ENCODE measurements around the gene FGF1. TPM values are rescaled to one million over a fixed set of nuclear protein-coding genes. Genes with fewer than 3 reads are reported as not detected.
A peak's percentile ranks its signal among the peaks of the same experiment; 100 is the strongest.
"Not testable (repeated sequence)": the region's sequence is repeated elsewhere in the genome, so short reads cannot be mapped to it uniquely, and the experiment has no call there.

Gene FGF1
- total RNA-seq, 1 experiment from 2014 or later = not detected

DNA sequence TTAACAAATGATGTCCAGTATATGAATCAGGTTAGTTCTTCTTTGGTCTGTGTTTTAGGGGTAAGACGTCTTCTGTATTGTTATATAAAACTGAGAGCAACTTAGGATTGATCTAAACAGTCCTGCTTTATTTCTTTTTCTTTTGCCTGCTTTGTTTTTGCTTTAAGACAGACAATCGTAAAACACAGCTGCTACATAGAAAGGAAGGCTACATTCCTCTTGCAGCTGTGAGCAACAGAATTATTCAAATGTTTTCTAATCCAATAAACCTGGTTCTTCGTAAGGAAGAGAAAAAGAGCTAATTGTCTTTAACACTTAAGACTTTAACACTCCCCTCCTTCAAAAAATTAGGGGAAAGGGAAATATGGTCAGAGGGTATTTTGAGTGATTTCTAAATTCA, 14.6 kb downstream of the FGF1 start:
- no peak for DNase-seq (ENCODE audit: extremely low read depth, low read depth)

DNA sequence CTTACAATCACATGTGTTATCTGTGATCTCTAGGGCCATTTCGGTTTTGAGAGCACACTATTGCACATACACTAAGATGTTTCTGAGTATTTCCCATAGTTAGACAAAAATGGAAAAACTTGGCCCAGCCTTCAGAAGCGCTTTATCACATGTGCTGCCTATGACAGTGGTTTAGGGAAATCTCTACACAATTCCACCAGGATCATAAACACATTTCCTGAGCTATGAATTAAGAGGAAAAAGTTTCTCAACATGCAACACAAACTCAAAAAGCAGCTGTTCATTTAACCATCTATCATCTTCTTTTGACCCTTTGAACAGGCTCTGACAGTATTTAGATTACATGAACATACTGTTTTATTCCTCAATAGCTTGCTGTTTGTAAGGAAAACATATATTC, 15.1 kb downstream of the FGF1 start:
- DNase-seq (ENCODE audit: extremely low read depth, low read depth) = no peak

DNA sequence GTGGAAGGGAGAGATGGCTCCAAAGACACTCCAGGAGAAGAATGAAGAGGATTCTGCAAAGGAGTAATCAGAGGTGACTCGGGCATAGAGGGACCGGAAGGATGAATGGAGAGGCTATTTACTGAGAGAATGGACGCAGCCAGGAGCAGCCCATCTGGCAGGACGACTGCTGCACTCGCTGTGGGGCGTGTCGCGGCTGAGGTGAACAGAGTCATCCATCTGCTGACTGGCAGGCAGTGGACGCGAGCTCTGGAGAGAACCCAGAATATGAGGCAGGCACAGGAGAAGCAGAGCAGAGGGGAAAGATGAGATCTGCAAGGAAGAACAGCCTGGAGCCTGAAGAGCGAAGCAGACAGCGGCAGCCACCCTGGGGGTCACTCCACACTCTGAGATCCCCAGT, 16.4 kb downstream of the FGF1 start:
- no peak for DNase-seq (ENCODE audit: extremely low read depth, low read depth)

DNA sequence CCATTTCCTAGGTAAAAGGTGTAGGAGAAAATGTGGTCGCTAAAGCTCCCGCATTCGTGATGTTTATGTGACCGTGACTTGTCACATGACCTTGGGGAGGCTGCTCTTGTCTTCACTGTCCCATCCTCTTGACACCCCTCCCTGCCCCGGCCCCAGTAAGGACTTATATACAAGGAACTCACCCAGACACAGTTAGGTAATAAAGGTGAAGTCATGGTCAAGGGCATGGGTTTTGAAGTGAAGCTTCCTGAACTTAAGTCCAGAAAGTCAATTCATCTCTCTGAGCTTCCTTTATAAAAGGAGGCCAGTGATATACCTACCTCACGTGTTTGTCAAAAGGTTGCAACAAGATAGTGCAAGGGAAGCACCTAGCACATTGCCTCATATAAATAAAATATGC, 17.6 kb downstream of the FGF1 start:
- DNase-seq (ENCODE audit: extremely low read depth, low read depth) = no peak

DNA sequence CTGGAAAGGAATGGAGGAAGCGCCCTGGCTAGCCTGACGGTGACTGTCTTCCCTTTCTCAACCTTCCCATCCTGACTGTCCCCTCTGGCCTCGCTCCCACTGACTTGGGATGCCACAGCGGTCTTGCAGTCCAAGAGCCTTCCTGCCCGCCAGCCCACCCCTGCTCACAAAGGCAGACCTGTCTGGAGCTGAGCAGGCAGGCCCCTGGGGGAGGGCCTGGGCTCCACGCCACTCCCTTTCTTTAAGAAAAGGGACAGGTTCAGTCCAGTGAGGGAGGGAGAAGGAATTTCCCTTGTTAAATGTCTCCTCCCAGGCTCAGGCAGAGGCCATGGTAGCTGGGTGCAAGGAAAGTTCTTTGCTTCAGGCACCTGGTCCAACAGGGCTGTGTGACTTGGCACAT, 18.1 kb downstream of the FGF1 start:
- DNase-seq (ENCODE audit: extremely low read depth, low read depth) = no peak

DNA sequence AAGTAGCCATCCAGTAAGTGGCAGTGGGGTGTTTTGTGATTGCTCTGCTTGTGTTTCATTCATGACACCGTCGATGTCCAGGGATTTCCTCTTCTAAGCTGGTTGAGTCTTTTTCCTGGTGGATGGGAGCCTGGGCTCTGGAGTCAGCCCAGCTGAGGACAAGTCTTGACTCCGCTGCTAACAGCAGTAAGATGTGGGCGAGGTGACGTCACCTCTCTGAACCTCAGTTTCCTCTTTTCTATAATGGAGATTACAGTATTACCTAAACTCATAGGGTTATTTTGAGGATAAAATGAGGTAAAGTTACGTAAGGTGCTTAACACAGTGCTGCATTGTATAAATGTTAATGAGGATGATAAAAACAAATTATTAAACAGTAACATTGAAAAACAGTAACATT, 21.3 kb downstream of the FGF1 start:
- no peak for DNase-seq (ENCODE audit: extremely low read depth, low read depth)

DNA sequence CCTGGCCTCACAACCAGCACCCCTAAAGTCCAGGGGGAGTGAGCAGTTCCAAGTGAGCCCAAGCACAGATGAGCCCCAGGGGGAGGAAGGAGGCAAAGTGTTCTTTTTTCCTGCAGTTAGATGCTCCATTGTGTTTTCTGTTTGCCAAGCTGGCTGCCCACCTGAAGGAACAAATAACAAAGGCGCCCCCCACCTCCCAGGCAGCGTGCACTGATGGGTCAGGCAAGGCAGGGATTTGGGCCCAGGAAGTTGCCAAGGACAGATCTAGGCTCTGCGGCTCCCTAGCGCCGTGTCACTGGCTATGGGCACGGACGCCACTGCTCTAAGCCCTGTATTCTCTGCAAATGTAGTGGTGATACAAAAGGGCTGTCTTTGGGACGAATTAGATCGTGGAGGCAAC, 21.8 kb downstream of the FGF1 start:
- DNase-seq (ENCODE audit: extremely low read depth, low read depth) = no peak

DNA sequence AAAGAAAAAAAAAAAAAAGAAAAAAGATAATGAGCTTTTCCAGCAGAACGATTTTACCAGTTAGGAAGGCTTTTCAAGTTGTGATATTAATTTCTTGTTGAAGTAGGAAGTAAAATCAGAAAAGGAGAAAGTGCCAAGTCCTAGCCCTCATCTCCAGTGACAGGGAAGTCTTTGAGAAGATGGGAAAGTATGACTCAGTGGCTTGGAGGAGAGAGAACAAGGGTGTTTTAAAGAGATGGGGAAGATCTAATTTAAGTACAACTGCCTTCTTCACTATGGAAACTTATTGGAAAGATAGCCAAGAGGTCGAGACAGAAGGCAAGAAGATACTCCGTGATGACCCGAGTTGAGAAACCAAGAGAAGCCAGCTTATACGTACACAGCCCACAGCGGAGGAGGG, 22.6 kb downstream of the FGF1 start:
- no peak for DNase-seq (ENCODE audit: extremely low read depth, low read depth)

- no peak for DNase-seq (ENCODE audit: extremely low read depth, low read depth)
Measured at GRCh38 chr5:142661957-142662356, 23.9 kb downstream of the FGF1 start.

- no peak for DNase-seq (ENCODE audit: extremely low read depth, low read depth)
Measured at GRCh38 chr5:142661143-142661542, 24.7 kb downstream of the FGF1 start.

- DNase-seq (ENCODE audit: extremely low read depth, low read depth) = no peak
Measured at GRCh38 chr5:142660731-142661130, 25.2 kb downstream of the FGF1 start.

DNA sequence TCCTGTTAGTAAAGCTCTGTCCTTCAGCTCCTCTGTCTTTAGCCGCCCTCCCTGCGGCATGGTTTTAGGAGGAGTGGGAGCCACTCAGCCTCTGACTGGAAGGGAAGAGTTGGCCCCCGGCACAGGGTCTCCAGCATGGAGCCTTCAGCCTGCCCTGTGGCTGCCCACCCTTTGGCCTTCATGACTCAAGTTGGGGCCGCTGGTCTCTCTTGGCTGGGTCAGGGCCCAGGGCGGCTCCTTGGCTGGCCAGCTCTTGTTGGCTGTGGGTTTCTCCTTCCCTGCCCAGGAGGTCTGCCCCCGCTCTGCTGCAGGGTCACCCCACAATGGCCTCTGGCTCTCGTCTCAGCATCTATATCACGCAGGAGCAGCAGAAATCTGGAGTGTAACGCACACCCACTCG, 25.7 kb downstream of the FGF1 start:
- DNase-seq (ENCODE audit: extremely low read depth, low read depth) = no peak

- no peak for DNase-seq (ENCODE audit: extremely low read depth, low read depth)
Measured at GRCh38 chr5:142659405-142659804, 26.5 kb downstream of the FGF1 start.

- no peak for DNase-seq (ENCODE audit: extremely low read depth, low read depth)
Measured at GRCh38 chr5:142658278-142658677, 27.6 kb downstream of the FGF1 start.

- DNase-seq (ENCODE audit: extremely low read depth, low read depth) = no peak
Measured at GRCh38 chr5:142657446-142657845, 28.4 kb downstream of the FGF1 start.

GRCh38 chr5:142655339-142656267, 30.3 kb downstream of the FGF1 start:
- peak; percentile 53 for DNase-seq (ENCODE audit: extremely low read depth, low read depth)

GRCh38 chr5:142654578-142655058, 31.3 kb downstream of the FGF1 start:
- no peak for DNase-seq (ENCODE audit: extremely low read depth, low read depth)

GRCh38 chr5:142653321-142653720, 32.6 kb downstream of the FGF1 start:
- no peak for DNase-seq (ENCODE audit: extremely low read depth, low read depth)

DNA sequence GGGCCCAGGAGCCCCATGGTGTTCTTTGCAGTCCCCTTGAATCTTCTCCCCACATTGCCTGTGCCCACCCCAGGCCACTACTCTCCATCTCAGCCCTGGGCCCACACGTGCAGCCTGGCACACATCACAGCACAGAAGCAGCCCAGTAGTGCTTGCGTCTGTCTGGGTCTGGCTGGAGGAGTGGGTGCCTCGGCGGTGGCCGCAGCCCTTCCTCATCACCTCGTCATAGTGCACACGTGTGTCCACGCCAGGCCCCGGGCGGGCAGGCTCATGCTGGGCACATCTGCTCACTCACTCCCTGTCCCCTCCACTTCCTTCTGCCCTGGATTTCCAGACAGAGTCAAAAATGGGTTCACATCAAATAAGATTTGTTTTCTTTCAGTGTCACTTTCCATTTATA, 33.3 kb downstream of the FGF1 start:
- DNase-seq (ENCODE audit: extremely low read depth, low read depth) = no peak

- DNase-seq (ENCODE audit: extremely low read depth, low read depth) = no peak
Measured at GRCh38 chr5:142650881-142651280, 35.0 kb downstream of the FGF1 start.

GRCh38 chr5:142650060-142650459, 35.8 kb downstream of the FGF1 start:
- DNase-seq (ENCODE audit: extremely low read depth, low read depth) = no peak

DNA sequence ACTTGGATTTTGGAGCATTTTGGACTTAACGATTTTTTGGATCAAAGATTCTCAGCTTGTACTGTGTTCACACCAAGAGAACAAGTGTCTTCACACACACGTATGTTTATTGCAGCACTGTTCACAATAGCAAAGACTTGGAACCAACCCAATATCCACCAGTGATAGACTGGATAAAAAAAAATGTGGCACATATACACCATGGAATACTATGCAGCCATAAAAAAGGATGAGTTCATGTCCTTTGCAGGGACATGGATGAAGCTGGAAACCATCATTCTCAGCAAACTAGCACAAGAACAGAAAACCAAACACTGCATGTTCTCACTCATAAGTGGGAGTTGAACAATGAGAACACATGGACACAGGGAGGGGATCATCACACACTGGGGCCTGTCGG, 37.8 kb downstream of the FGF1 start:
- not testable (repeated sequence) for DNase-seq (ENCODE audit: extremely low read depth, low read depth)

DNA sequence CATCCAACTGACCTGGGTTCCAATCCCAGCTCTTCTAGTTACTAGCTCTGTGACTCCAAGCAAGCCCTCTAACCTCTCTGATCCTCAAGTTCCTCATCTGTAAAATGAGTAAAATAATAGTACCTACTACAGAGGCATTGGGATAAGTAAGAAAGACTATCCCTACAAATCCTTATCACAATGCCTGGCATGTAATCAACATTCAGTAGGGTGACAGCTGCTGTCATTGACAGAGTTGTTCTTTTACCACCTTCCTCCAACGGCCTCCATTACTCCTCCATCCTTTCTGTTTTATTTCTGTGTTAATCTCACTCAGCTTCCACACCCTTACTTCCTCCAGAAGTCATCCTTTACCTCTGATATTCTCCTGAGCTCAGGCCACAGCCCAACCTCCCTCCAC, 40.4 kb downstream of the FGF1 start:
- no peak for DNase-seq (ENCODE audit: extremely low read depth, low read depth)
